OCI-LY7 (cell line): ENCODE data around the gene CCBE1. TPM values are rescaled to one million over a fixed set of nuclear protein-coding genes. Genes with fewer than 3 reads are reported as not detected.

Source experiments
- BruUV-seq: library from RNA; stranded (reverse); fragments of 400-500 nt; replicated peaks from 2 replicates; lab custom pipeline; 2021; lab: Mats Ljungman, UMichigan
- CTCF ChIA-PET: fragments of 300-600 bp; sonication (Branson Sonifier 250); formaldehyde crosslinking; loops from one replicate; lab custom pipeline; 2022; ENCODE audit warnings: antibody characterized with exemption; ENCODE audit not compliant: unreplicated experiment; lab: Charles Lee
- POLR2A ChIA-PET: fragments of 300-600 bp; sonication (Branson Sonifier 250); formaldehyde crosslinking; loops from one replicate; lab custom pipeline; 2022; ENCODE audit warnings: antibody characterized with exemption; lab: Charles Lee
- DNase-seq: peaks from one replicate; pipeline ENCODE4 v3.0.0-alpha.2; 2015; ENCODE audit warnings: low spot score
- H2AFZ ChIP-seq: fragments of 200-600 bp; sonication (generic), shearing (Covaris generic); 2 replicates; pipeline ENCODE4 v1.6.1; 2014; ENCODE audit warnings: mild to moderate bottlenecking, antibody characterized with exemption, low read length, moderate library complexity
- H3K27ac ChIP-seq: fragments of 200-600 bp; sonication (generic); 2 replicates; pipeline ENCODE4 v1.5.1; 2014; ENCODE audit warnings: mixed run types, low read depth, mild to moderate bottlenecking, moderate library complexity, low read length, inconsistent platforms; ENCODE audit not compliant: poor library complexity, severe bottlenecking
- H3K36me3 ChIP-seq: fragments of 200-600 bp; sonication (generic); 2 replicates; pipeline ENCODE4 v1.6.1; 2014; ENCODE audit warnings: mild to moderate bottlenecking, antibody characterized with exemption, low read length, moderate library complexity, mixed read lengths; ENCODE audit not compliant: insufficient read depth
- H3K4me1 ChIP-seq: fragments of 200-600 bp; sonication (generic); 2 replicates; pipeline ENCODE4 v1.5.1; 2014; ENCODE audit warnings: mild to moderate bottlenecking, low read length; ENCODE audit not compliant: insufficient read depth, poor library complexity, severe bottlenecking
- H3K4me2 ChIP-seq: fragments of 200-600 bp; sonication (generic); 2 replicates; pipeline ENCODE4 v1.6.1; 2014; ENCODE audit warnings: mild to moderate bottlenecking, low read length
- H3K4me3 ChIP-seq: fragments of 200-600 bp; sonication (generic); 2 replicates; pipeline ENCODE4 v1.5.1; 2014; ENCODE audit warnings: mild to moderate bottlenecking, low read depth, low read length; ENCODE audit not compliant: poor library complexity, severe bottlenecking
- H3K79me2 ChIP-seq: fragments of 200-600 bp; sonication (generic); 2 replicates; pipeline ENCODE4 v1.6.1; 2016; ENCODE audit warnings: low read depth, mild to moderate bottlenecking, low read length, moderate library complexity, mixed read lengths; ENCODE audit not compliant: insufficient read depth
- H3K9me2 ChIP-seq: fragments of 200-600 bp; sonication (generic); 2 replicates; pipeline ENCODE4 v1.6.1; 2016; ENCODE audit warnings: mild to moderate bottlenecking, low read length, mixed read lengths; ENCODE audit not compliant: insufficient read depth
- H3K9me3 ChIP-seq: fragments of 200-600 bp; sonication (generic); 2 replicates; pipeline ENCODE4 v1.6.1; 2014; ENCODE audit warnings: mild to moderate bottlenecking, mixed run types, low read length, mixed read lengths
- H4K20me1 ChIP-seq: fragments of 200-600 bp; sonication (generic); 2 replicates; pipeline ENCODE4 v1.6.1; 2014; ENCODE audit warnings: mild to moderate bottlenecking, antibody characterized with exemption, low read length, moderate library complexity, mixed read lengths; ENCODE audit not compliant: insufficient read depth
- CTCF ChIP-seq: fragments of 200-600 bp; sonication (generic); conservative IDR thresholded peaks from 2 replicates; pipeline ENCODE4 v1.5.1; 2014; ENCODE audit warnings: mild to moderate bottlenecking, antibody characterized with exemption, low read length, moderate library complexity, mixed read lengths
- EZH2phosphoT487 ChIP-seq: fragments of 200-600 bp; sonication (generic); IDR thresholded peaks from 2 replicates; pipeline ENCODE4 v1.6.1; 2018; ENCODE audit warnings: low read depth, borderline replicate concordance, mild to moderate bottlenecking, mixed run types, antibody characterized with exemption, low read length, moderate library complexity, mixed read lengths
- intact Hi-C: fragments of 100-400 bp; cut with micrococcal nuclease; formaldehyde crosslinking; loops from one replicate; pipeline ENCODE4 v1.10.0; 2022; ENCODE audit not compliant: unreplicated experiment
- total RNA-seq, 2 experiments: library from RNA; depleted of rRNA in 1 of 2; stranded (reverse); fragments of >200 nt in 1 of 2; shearing (Covaris generic) in 1 of 2; gene quantifications; 2 replicates each; pipeline ENCODE4 v1.2.3, GENCODE V29; 2014 to 2022

The CCBE1 gene
- total RNA-seq, 2 experiments from 2014 or later, result 0.16 to 0.70 TPM

GRCh38 chr18:59551902-59552635 is 145.2 kb downstream of the CCBE1 start:
- BruUV-seq, result no TSS peak
- TF ChIP-seq CTCF (no peak), EZH2phosphoT487 (no peak)
- ChIA-PET CTCF (no interaction called here), POLR2A (no interaction called here)
- H3K4me2 ChIP-seq, result no peak overlapping the region
- H3K79me2 ChIP-seq, result no peaks in the 10 kb centered on the region
- no peaks in the 10 kb centered on the region for H3K9me2 ChIP-seq
- H4K20me1 ChIP-seq, result no peaks in the 10 kb centered on the region
- H3K4me3 ChIP-seq, result no peak overlapping the region
- no peaks in the 10 kb centered on the region for H3K4me1 ChIP-seq
- H3K9me3 ChIP-seq, result no peaks in the 10 kb centered on the region
- intact Hi-C loops, result no loop called here
- DNase-seq, result no peak
- no peaks in the 10 kb centered on the region for H3K36me3 ChIP-seq
- H3K27ac ChIP-seq, result no peak overlapping the region
- H2AFZ ChIP-seq, result no peak overlapping the region

GRCh38 chr18:59550174-59550516 is 147.1 kb downstream of the CCBE1 start:
- Histone ChIP-seq H2AFZ (no peak overlapping the region), H3K27ac (no peak overlapping the region), H3K9me2 (no peaks in the 10 kb centered on the region), H3K4me2 (no peak overlapping the region), H3K36me3 (no peaks in the 10 kb centered on the region), H3K9me3 (no peaks in the 10 kb centered on the region), H3K4me1 (no peaks in the 10 kb centered on the region), H3K4me3 (no peak overlapping the region), H4K20me1 (no peaks in the 10 kb centered on the region), H3K79me2 (no peaks in the 10 kb centered on the region)
- ChIA-PET CTCF (no interaction called here), POLR2A (interaction anchor here (0.7 kb wide), 1 partner anchor 1058 kb away, joined by 6 read pairs; no protein-coding TSS in a partner anchor)
- no peak for TF ChIP-seq EZH2phosphoT487
- BruUV-seq, result no TSS peak
- no peak for DNase-seq
- intact Hi-C loops, result no loop called here

GRCh38 chr18:59549503-59550173 is 147.6 kb downstream of the CCBE1 start:
- BruUV-seq, result no TSS peak

More at GRCh38 chr18:59549503-59550173, 147.6 kb downstream of the CCBE1 start:
- no peak overlapping the region for H2AFZ ChIP-seq
- H3K79me2 ChIP-seq, result no peaks in the 10 kb centered on the region
- H3K9me3 ChIP-seq, result no peaks in the 10 kb centered on the region
- H3K4me1 ChIP-seq, result no peaks in the 10 kb centered on the region
- no peak for TF ChIP-seq EZH2phosphoT487
- TF ChIP-seq CTCF, result no peak
- no peak overlapping the region for H3K27ac ChIP-seq
- H3K9me2 ChIP-seq, result no peaks in the 10 kb centered on the region
- DNase-seq, result no peak
- no peak overlapping the region for H3K4me3 ChIP-seq
- POLR2A ChIA-PET, result no interaction called here
- CTCF ChIA-PET, result no interaction called here
- intact Hi-C loops, result no loop called here
- no peak overlapping the region for H3K4me2 ChIP-seq
- H3K36me3 ChIP-seq, result no peaks in the 10 kb centered on the region
- no peaks in the 10 kb centered on the region for H4K20me1 ChIP-seq
